KMS-11 (cell line): ENCODE data around the gene USP47.

Experiments
- H2AFZ ChIP-seq: fragments of 200-600 bp; sonication (generic); 2 replicates; pipeline ENCODE4 v1.6.1; 2016; ENCODE audit warnings: antibody characterized with exemption, mixed run types, low read depth
- H3K27ac ChIP-seq: fragments of 200-600 bp; sonication (generic); 2 replicates; pipeline ENCODE4 v1.6.1; 2016; ENCODE audit warnings: mild to moderate bottlenecking, mixed run types
- H3K27me3 ChIP-seq: fragments of 200-600 bp; sonication (generic); 2 replicates; pipeline ENCODE4 v1.6.1; 2017; ENCODE audit warnings: mild to moderate bottlenecking, low read depth, mixed run types, moderate library complexity; ENCODE audit not compliant: insufficient read depth
- H3K36me3 ChIP-seq: fragments of 200-600 bp; sonication (generic); 2 replicates; pipeline ENCODE4 v1.6.1; 2017; ENCODE audit warnings: mild to moderate bottlenecking, mixed run types; ENCODE audit not compliant: insufficient read depth
- H3K4me1 ChIP-seq: fragments of 200-600 bp; sonication (generic); 2 replicates; pipeline ENCODE4 v1.6.1; 2016; ENCODE audit warnings: mild to moderate bottlenecking, low read depth, mixed run types; ENCODE audit not compliant: poor library complexity, severe bottlenecking
- H3K4me2 ChIP-seq: fragments of 200-600 bp; sonication (generic); 2 replicates; pipeline ENCODE4 v1.7.0; 2016; ENCODE audit warnings: mild to moderate bottlenecking, mixed run types
- H3K4me3 ChIP-seq: fragments of 200-600 bp; sonication (generic); IDR thresholded peaks from 2 replicates; pipeline ENCODE4 v1.6.1; 2017; ENCODE audit warnings: low read depth, low read length, mixed read lengths; ENCODE audit not compliant: insufficient read depth
- H3K79me2 ChIP-seq: fragments of 200-600 bp; sonication (generic); 2 replicates; pipeline ENCODE4 v1.6.1; 2016; ENCODE audit warnings: low read depth, mixed run types; ENCODE audit not compliant: insufficient read depth
- H3K9ac ChIP-seq: fragments of 200-600 bp; sonication (generic); 2 replicates; pipeline ENCODE4 v1.6.1; 2016; ENCODE audit warnings: mild to moderate bottlenecking, mixed run types
- H4K20me1 ChIP-seq: fragments of 200-600 bp; sonication (generic); 2 replicates; pipeline ENCODE4 v1.6.1; 2016; ENCODE audit warnings: mild to moderate bottlenecking, mixed run types; ENCODE audit not compliant: insufficient read depth
- CTCF ChIP-seq: fragments of 200-600 bp; sonication (generic); conservative IDR thresholded peaks from 2 replicates; pipeline ENCODE4 v1.6.1; 2017; ENCODE audit warnings: low read depth, mild to moderate bottlenecking, antibody characterized with exemption, low read length, moderate library complexity, mixed read lengths

Gene USP47

GRCh38 chr11:12003815-12004214 lies 162.0 kb downstream of the USP47 start:
- H3K4me3 ChIP-seq, result no peak overlapping the region
- H4K20me1 ChIP-seq, result no peaks in the 10 kb centered on the region
- no peaks in the 10 kb centered on the region for H3K4me1 ChIP-seq
- H3K27ac ChIP-seq, result no peak overlapping the region
- H3K36me3 ChIP-seq, result no peaks in the 10 kb centered on the region
- no peak for TF ChIP-seq CTCF
- no peak overlapping the region for H3K4me2 ChIP-seq
- H3K79me2 ChIP-seq, result no peaks in the 10 kb centered on the region
- H3K27me3 ChIP-seq, result no peaks in the 10 kb centered on the region
- H3K9ac ChIP-seq, result no peak overlapping the region
- H2AFZ ChIP-seq, result no peak overlapping the region

GRCh38 chr11:12005061-12005460 lies 163.3 kb downstream of the USP47 start:
- no peaks in the 10 kb centered on the region for H4K20me1 ChIP-seq
- no peaks in the 10 kb centered on the region for H3K4me1 ChIP-seq
- no peaks in the 10 kb centered on the region for H3K27me3 ChIP-seq
- H3K79me2 ChIP-seq, result no peaks in the 10 kb centered on the region
- no peaks in the 10 kb centered on the region for H3K36me3 ChIP-seq
- H3K9ac ChIP-seq, result no peak overlapping the region
- no peak for TF ChIP-seq CTCF
- no peak overlapping the region for H3K4me3 ChIP-seq
- no peak overlapping the region for H2AFZ ChIP-seq
- no peak overlapping the region for H3K27ac ChIP-seq
- no peak overlapping the region for H3K4me2 ChIP-seq

DNA sequence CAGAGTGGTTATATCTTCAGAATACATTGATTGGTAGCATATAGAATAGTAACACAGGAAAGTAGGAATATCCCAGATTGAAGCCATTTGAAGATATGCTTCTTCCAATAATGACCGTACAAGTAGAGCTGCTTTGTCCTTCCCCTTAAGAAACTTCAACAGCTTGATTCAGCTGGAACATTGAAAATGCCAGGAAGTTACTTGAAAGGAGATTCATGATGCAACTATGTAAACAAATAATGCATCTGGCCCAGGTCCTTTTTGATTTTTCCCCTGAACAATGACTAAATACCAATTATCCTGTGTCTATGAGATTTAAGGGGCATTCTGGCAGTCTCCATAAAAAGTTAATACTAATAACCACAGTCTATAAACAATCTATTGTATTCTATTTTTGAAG lies 163.7 kb downstream of the USP47 start:
- TF ChIP-seq CTCF, result no peak
- Histone ChIP-seq H4K20me1 (no peaks in the 10 kb centered on the region), H3K9ac (no peak overlapping the region), H3K4me3 (no peak overlapping the region), H3K4me1 (no peaks in the 10 kb centered on the region), H3K36me3 (no peaks in the 10 kb centered on the region), H3K27me3 (no peaks in the 10 kb centered on the region), H3K4me2 (no peak overlapping the region), H3K27ac (no peak overlapping the region), H3K79me2 (no peaks in the 10 kb centered on the region), H2AFZ (no peak overlapping the region)

DNA sequence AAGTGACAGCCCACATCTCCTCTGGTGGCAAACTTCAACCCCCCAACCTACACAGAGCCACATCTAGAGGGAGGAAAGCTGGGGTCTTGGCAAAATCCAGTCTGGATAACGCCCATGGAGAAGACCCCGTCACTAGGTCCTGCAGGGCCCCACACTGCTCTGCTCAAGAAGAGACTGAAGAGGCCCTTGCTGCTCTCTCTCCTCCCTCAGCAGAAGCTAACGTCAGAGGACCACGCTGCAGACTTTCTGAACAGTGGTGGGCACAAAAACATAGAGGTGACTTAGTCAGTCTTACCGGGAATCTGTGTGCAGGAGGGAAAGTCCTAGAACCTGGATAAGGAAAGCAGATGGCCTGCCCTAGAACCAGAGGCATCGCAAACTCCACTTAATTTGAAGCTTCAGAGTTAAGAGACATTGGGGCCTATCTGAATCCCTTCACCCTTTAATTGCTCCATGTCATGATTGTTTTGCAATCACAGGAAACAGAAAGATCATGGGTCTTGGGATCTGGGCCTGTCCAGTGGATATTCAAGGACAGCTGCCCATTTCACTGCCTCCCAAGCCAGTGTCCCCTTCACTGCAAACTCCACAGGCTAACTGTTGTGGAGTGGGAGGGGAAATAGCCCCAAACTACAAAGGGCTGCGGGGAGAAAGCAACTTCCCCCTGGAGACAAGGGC lies 164.9 kb downstream of the USP47 start:
- no peaks in the 10 kb centered on the region for H3K4me1 ChIP-seq
- H3K79me2 ChIP-seq, result no peaks in the 10 kb centered on the region
- no peaks in the 10 kb centered on the region for H3K27me3 ChIP-seq
- no peak overlapping the region for H2AFZ ChIP-seq
- no peaks in the 10 kb centered on the region for H4K20me1 ChIP-seq
- no peaks in the 10 kb centered on the region for H3K36me3 ChIP-seq
- no peak for TF ChIP-seq CTCF
- no peak overlapping the region for H3K4me3 ChIP-seq
- H3K27ac ChIP-seq, result no peak overlapping the region
- no peak overlapping the region for H3K4me2 ChIP-seq
- no peak overlapping the region for H3K9ac ChIP-seq
